NCI-H2227 (cell line): Measurements from ENCODE around the gene AK5.
"Not testable (repeated sequence)": the region's sequence is repeated elsewhere in the genome, so short reads cannot be mapped to it uniquely, and the experiment has no call there.

Experiments used
- DNase-seq: peaks from one replicate; lab custom pipeline; 2025; ENCODE audit not compliant: unreplicated experiment; lab: John Stamatoyannopoulos, UW

AK5 gene

GRCh38 chr1:77283701-77284425, 2.0 kb downstream of the AK5 start:
- no peak for DNase-seq

GRCh38 chr1:77287535-77287934, 5.7 kb downstream of the AK5 start:
- DNase-seq = no peak

GRCh38 chr1:77288275-77288674, 6.5 kb downstream of the AK5 start:
- no peak for DNase-seq

- DNase-seq = no peak
Measured at GRCh38 chr1:77290576-77290975, 8.8 kb downstream of the AK5 start.

- DNase-seq = no peak
Measured at GRCh38 chr1:77292551-77292950, 10.7 kb downstream of the AK5 start.

- no peak for DNase-seq
Measured at GRCh38 chr1:77300566-77300965, 18.7 kb downstream of the AK5 start.

GRCh38 chr1:77303387-77303786, 21.6 kb downstream of the AK5 start:
- DNase-seq = no peak

GRCh38 chr1:77308889-77309621, 27.2 kb downstream of the AK5 start:
- DNase-seq = no peak

- no peak for DNase-seq
Measured at GRCh38 chr1:77310924-77311323, 29.1 kb downstream of the AK5 start.

GRCh38 chr1:77312364-77312763, 30.5 kb downstream of the AK5 start:
- DNase-seq = not testable (repeated sequence)

- peak; percentile 54 for DNase-seq
Measured at GRCh38 chr1:77313491-77313890, 31.7 kb downstream of the AK5 start.

- DNase-seq = no peak
Measured at GRCh38 chr1:77316006-77316405, 34.2 kb downstream of the AK5 start.

GRCh38 chr1:77316966-77317365, 35.1 kb downstream of the AK5 start:
- no peak for DNase-seq

- no peak for DNase-seq
Measured at GRCh38 chr1:77319036-77319705, 37.4 kb downstream of the AK5 start.

- DNase-seq = no peak
Measured at GRCh38 chr1:77322061-77322900, 40.5 kb downstream of the AK5 start.

GRCh38 chr1:77333501-77333900, 51.7 kb downstream of the AK5 start:
- DNase-seq = no peak

- no peak for DNase-seq
Measured at GRCh38 chr1:77336729-77337128, 54.9 kb downstream of the AK5 start.

- DNase-seq = no peak
Measured at GRCh38 chr1:77339326-77339725, 57.5 kb downstream of the AK5 start.

- no peak for DNase-seq
Measured at GRCh38 chr1:77341195-77341594, 59.4 kb downstream of the AK5 start.

- DNase-seq = no peak
Measured at GRCh38 chr1:77342745-77343144, 60.9 kb downstream of the AK5 start.

GRCh38 chr1:77347646-77348045, 65.8 kb downstream of the AK5 start:
- peak; percentile 12 for DNase-seq
